Measurements from ENCODE around the gene SSR3.

DNA sequence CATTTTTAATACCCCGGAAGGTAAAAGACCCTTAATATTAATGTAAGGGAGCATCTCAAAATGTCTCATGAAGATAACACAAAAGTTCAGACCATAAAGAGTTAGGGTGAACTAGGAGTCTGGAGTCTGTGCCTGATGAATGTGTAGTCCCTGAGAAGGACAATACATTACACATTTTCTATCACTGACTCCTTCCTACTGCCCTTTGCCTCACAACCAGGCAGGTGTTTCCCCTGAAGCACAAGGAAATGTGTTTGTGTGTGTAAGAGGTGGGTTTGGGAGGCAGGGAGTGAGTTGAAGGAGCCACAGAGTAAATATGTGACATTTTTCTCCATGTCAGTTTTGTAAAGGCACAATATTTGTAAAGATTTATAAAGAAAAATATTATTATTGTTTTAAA is 59.1 kb downstream of the SSR3 start:
- no peak for TF ChIP-seq SP1 (IDR thresholded peaks at IDR 0.05)
- no peak for TF ChIP-seq NFRKB (IDR thresholded peaks at IDR 0.05)
- TF ChIP-seq FOXA1 (IDR thresholded peaks at IDR 0.05): no peak
- TF ChIP-seq TARDBP (IDR thresholded peaks at IDR 0.05): no peak
- no peak for TF ChIP-seq FOXK2 (IDR thresholded peaks at IDR 0.05)
- TF ChIP-seq ZNF384 (IDR thresholded peaks at IDR 0.05): no peak
- TF ChIP-seq BHLHE40 (IDR thresholded peaks at IDR 0.05; ENCODE audit: borderline replicate concordance): no peak
- TF ChIP-seq L3MBTL2 (conservative IDR thresholded peaks at IDR 0.05): no peak
- no peak for TF ChIP-seq CTBP1 (IDR thresholded peaks at IDR 0.05; ENCODE audit: borderline replicate concordance)
- no peak for TF ChIP-seq FOXM1 (IDR thresholded peaks at IDR 0.05; ENCODE audit: borderline replicate concordance)
- TF ChIP-seq, protein P1, sequence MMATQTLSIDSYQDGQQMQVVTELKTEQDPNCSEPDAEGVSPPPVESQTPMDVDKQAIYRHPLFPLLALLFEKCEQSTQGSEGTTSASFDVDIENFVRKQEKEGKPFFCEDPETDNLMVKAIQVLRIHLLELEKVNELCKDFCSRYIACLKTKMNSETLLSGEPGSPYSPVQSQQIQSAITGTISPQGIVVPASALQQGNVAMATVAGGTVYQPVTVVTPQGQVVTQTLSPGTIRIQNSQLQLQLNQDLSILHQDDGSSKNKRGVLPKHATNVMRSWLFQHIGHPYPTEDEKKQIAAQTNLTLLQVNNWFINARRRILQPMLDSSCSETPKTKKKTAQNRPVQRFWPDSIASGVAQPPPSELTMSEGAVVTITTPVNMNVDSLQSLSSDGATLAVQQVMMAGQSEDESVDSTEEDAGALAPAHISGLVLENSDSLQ (IDR thresholded peaks at IDR 0.05): no peak
- TF ChIP-seq SUZ12 (IDR thresholded peaks at IDR 0.05): no peak

Data from HEK293T (cell line).